BJ (cell line): ENCODE measurements around the gene CCDC179. TPM values are rescaled to one million over a fixed set of nuclear protein-coding genes. Genes with fewer than 3 reads are reported as not detected.

Source experiments
- CTCF ChIA-PET: fragments of 350-600 bp; formaldehyde crosslinking; extraction: SDS; loops from one replicate; lab custom pipeline; 2021; ENCODE audit warnings: antibody characterized with exemption, inconsistent platforms; lab: Yijun Ruan, JAX
- POLR2A ChIA-PET: fragments of 300-600 bp; sonication (Branson Sonifier 250); formaldehyde crosslinking; extraction: SDS; loops from one replicate; lab custom pipeline; 2021; ENCODE audit warnings: antibody characterized with exemption; lab: Charles Lee
- DNase-seq: peaks from one replicate; pipeline ENCODE4 v3.0.0-alpha.2; 2011; ENCODE audit warnings: low read depth
- H3K27me3 ChIP-seq: 2 replicates; pipeline ENCODE4 v1.6.0; 2011; ENCODE audit warnings: low read length; ENCODE audit not compliant: control insufficient read depth, insufficient read depth
- H3K36me3 ChIP-seq: 2 replicates; pipeline ENCODE4 v1.5.1; 2011; ENCODE audit warnings: low read length; ENCODE audit not compliant: control insufficient read depth, insufficient read depth
- H3K4me3 ChIP-seq: 2 replicates; pipeline ENCODE4 v1.5.1; 2011; ENCODE audit warnings: low read depth, mild to moderate bottlenecking, control low read depth, low read length
- polyA plus RNA-seq: library from polyadenylated mRNA; depleted of rRNA; stranded (reverse); fragments of >200 nt; gene quantifications from 2 replicates; pipeline ENCODE4 v1.2.3, GENCODE V29; 2011
- TF ChIP-seq, protein P1 (sequence below): IDR thresholded peaks from 2 replicates; pipeline ENCODE4 v1.5.1; 2011; ENCODE audit warnings: low read depth, mild to moderate bottlenecking, control low read depth, inconsistent platforms, low read length, moderate library complexity; ENCODE audit not compliant: insufficient read depth

Gene CCDC179
- polyA plus RNA-seq, 1 experiment = not detected

DNA sequence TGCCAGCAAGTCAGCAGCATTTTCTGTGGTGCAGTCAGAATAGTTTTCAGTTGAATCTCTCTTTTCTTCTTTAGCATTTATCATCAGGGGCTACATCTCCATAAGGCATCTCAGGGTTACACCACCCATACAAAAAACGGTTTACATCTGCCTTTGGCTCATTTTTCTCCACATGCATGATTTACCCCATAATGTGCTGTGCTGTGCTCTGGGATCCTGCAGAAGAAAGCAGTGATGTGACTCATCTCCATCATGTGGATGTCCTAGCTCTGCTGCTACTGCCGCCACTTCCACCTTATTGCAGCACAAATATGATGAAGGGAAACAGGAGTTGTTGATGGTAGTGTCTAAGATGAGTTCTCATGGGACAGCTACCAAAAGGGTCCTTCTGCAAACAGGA lies 30.0 kb upstream of the CCDC179 start:
- H3K4me3 ChIP-seq = no peak overlapping the region
- POLR2A ChIA-PET = no interaction called here
- no peak for DNase-seq
- H3K36me3 ChIP-seq = no peaks in the 10 kb centered on the region
- no peaks in the 10 kb centered on the region for H3K27me3 ChIP-seq
- CTCF ChIA-PET = no interaction called here
- TF ChIP-seq, protein P1, sequence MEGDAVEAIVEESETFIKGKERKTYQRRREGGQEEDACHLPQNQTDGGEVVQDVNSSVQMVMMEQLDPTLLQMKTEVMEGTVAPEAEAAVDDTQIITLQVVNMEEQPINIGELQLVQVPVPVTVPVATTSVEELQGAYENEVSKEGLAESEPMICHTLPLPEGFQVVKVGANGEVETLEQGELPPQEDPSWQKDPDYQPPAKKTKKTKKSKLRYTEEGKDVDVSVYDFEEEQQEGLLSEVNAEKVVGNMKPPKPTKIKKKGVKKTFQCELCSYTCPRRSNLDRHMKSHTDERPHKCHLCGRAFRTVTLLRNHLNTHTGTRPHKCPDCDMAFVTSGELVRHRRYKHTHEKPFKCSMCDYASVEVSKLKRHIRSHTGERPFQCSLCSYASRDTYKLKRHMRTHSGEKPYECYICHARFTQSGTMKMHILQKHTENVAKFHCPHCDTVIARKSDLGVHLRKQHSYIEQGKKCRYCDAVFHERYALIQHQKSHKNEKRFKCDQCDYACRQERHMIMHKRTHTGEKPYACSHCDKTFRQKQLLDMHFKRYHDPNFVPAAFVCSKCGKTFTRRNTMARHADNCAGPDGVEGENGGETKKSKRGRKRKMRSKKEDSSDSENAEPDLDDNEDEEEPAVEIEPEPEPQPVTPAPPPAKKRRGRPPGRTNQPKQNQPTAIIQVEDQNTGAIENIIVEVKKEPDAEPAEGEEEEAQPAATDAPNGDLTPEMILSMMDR = no peak

DNA sequence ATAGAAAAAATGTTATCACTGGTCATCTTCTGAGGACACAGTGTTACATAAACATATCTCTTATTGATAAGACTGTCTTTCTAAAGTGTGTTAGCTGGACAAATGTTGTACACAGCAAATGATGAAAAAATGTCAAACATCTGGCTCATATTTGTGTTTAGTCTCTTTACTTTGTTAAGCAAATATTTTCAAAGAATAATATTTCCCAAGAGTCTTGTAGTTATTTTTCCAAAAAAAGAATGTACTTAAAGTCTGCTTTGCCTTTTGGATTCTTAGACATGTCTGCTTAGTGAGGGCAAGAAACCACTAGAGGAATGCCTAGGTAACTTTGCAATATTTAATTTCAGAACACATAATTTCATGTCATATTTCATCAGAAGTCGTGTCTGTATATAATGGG lies 23.9 kb upstream of the CCDC179 start:
- CTCF ChIA-PET = no interaction called here
- Histone ChIP-seq H3K36me3 (no peaks in the 10 kb centered on the region), H3K4me3 (no peak overlapping the region), H3K27me3 (no peaks in the 10 kb centered on the region)
- POLR2A ChIA-PET = no interaction called here
- TF ChIP-seq, protein P1 = no peak
- no peak for DNase-seq

DNA sequence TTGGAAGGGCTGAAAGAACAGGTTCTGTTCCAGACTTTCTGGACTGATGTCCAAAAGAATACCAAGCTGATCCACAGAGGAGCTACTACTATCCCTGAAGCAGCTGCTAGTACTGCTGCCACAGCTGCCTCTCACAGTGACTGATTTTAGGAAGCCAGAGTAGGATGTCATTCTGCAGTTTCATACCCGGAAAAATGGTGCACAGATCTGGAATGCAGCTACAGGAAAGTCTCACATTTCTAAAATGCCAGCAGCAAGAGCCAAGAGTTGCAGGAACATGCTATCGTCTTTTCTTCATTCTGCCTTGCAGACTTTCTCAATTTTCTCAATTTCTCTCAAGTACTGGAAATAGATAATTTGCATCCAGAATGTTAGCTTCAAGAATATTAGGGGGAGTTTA lies 19.4 kb upstream of the CCDC179 start:
- TF ChIP-seq, protein P1 = no peak
- ChIA-PET CTCF (no interaction called here), POLR2A (no interaction called here)
- no peak for DNase-seq
- Histone ChIP-seq H3K27me3 (no peaks in the 10 kb centered on the region), H3K36me3 (no peaks in the 10 kb centered on the region), H3K4me3 (no peak overlapping the region)

DNA sequence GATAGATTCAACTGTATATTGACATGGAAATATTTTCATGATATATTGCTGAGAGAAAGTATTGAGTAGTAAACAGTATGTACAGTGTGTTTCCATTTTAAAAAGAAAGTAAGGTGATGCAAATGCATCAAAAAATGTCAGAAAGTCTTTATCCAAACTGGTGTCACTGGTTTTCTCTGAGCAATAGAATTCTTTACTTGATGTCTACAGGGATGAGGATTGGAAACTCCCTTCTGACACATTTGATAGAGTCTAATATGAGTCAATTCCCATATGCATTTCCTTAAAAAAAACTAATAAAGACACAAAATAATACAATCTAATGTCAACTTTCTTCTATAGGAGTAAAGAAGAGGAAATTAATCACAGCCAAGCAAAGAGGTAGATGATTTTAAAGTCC lies 18.3 kb upstream of the CCDC179 start:
- ChIA-PET POLR2A (no interaction called here), CTCF (interaction anchor here (0.9 kb wide), 1 partner anchor 17 kb away, joined by 3 read pairs; no protein-coding TSS in a partner anchor)
- TF ChIP-seq, protein P1 = no peak
- Histone ChIP-seq H3K27me3 (no peaks in the 10 kb centered on the region), H3K4me3 (no peak overlapping the region), H3K36me3 (no peaks in the 10 kb centered on the region)
- DNase-seq = no peak

DNA sequence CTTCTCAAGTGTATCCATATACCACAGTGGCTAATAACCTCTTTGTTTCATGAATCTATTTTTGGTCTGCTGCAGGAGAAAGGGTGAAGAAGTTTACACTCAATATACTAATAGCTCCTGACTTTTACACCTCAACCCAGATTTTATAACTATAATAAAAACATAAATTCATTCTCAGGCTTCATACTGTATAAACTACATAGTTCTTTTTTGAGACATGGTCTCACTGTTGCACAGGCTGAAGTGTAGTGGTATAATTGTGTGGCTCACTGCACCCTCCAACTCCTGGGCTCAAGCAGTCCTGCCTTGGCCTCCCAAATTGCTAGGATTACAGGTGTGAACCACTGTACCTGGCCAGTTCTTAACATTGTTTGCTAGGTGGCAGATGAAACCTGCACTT lies 17.8 kb upstream of the CCDC179 start:
- DNase-seq = no peak
- Histone ChIP-seq H3K27me3 (no peaks in the 10 kb centered on the region), H3K36me3 (no peaks in the 10 kb centered on the region), H3K4me3 (no peak overlapping the region)
- ChIA-PET CTCF (interaction anchor here (0.9 kb wide), 1 partner anchor 17 kb away, joined by 3 read pairs; no protein-coding TSS in a partner anchor), POLR2A (no interaction called here)
- TF ChIP-seq, protein P1 = no peak
